ENCODE results near the gene LSM10.

GRCh38 chr1:36381405-36381804, 16.3 kb downstream of the LSM10 start:
- TF ChIP-seq, protein P1, sequence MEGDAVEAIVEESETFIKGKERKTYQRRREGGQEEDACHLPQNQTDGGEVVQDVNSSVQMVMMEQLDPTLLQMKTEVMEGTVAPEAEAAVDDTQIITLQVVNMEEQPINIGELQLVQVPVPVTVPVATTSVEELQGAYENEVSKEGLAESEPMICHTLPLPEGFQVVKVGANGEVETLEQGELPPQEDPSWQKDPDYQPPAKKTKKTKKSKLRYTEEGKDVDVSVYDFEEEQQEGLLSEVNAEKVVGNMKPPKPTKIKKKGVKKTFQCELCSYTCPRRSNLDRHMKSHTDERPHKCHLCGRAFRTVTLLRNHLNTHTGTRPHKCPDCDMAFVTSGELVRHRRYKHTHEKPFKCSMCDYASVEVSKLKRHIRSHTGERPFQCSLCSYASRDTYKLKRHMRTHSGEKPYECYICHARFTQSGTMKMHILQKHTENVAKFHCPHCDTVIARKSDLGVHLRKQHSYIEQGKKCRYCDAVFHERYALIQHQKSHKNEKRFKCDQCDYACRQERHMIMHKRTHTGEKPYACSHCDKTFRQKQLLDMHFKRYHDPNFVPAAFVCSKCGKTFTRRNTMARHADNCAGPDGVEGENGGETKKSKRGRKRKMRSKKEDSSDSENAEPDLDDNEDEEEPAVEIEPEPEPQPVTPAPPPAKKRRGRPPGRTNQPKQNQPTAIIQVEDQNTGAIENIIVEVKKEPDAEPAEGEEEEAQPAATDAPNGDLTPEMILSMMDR (conservative IDR thresholded peaks at IDR 0.05; ENCODE audit: low read depth, low read length), result no peak
- TF ChIP-seq BHLHE40 (IDR thresholded peaks at IDR 0.05; ENCODE audit: low read depth, low read length), result no peak
- TF ChIP-seq POLR2A (IDR thresholded peaks at IDR 0.05; ENCODE audit: low read depth, low read length), result no peak
